HepG2 (cell line): ENCODE data around the gene PXT1. TPM values are rescaled to one million over a fixed set of nuclear protein-coding genes. Genes with fewer than 3 reads are reported as not detected.

Experiments
- ATAC-seq: fragments of 200-7000 bp; cut with Tn5 transposase; 3 replicates; pipeline ENCODE4 v1.9.1; 2020; ENCODE audit warnings: mild to moderate bottlenecking, moderate library complexity
- BruUV-seq: library from RNA; stranded (reverse); fragments of 400-500 nt; replicated peaks from 2 replicates; lab custom pipeline; 2021; lab: Mats Ljungman, UMichigan
- CTCF ChIA-PET: fragments of 300-600 bp; formaldehyde crosslinking; extraction: SDS; loops from one replicate; lab custom pipeline; 2021; ENCODE audit warnings: low total read pairs, inconsistent platforms, low intra/inter-chr PET ratio; lab: Yijun Ruan, JAX
- POLR2A ChIA-PET: fragments of 350-600 bp; sonication (Branson Sonifier 250); formaldehyde crosslinking; loops from one replicate; lab custom pipeline; 2020; ENCODE audit warnings: antibody characterized with exemption, inconsistent platforms; lab: Yijun Ruan, JAX
- DNase-seq: peaks from one replicate; pipeline ENCODE4 v3.0.0-alpha.2; 2015; ENCODE audit warnings: low spot score
- FAIRE-seq: peaks from 3 replicates; lab custom pipeline; 2011; peaks lifted over from hg19 to GRCh38; lab: Jason Lieb, UNC
- H2AFZ ChIP-seq: one replicate; pipeline ENCODE4 v1.6.1; 2011; ENCODE audit warnings: low read length, inconsistent platforms
- H3K27ac ChIP-seq: fragments of 300-600 bp; 3 replicates; pipeline ENCODE4 v1.8.0; 2011; ENCODE audit warnings: mixed run types, mild to moderate bottlenecking, mixed read lengths, low read length, inconsistent platforms; ENCODE audit not compliant: insufficient read depth; ENCODE audit errors: extremely low read length
- H3K27me3 ChIP-seq, 2 experiments: fragments of 200-600 bp in 1 of 2; 2 replicates in 1 of 2; 3 replicates in 1 of 2; pipeline versions ENCODE4 v1.6.0 to v1.8.0; 2011; ENCODE audit warnings: low read length in 2 of 2, mild to moderate bottlenecking in 2 of 2, moderate library complexity in 2 of 2, inconsistent platforms in 1 of 2; ENCODE audit not compliant: insufficient read depth in 2 of 2, control insufficient read depth in 1 of 2
- H3K36me3 ChIP-seq, 2 experiments: fragments of 200-600 bp in 1 of 2; replicated peaks in 1 of 2; 2 replicates in 1 of 2; 3 replicates in 1 of 2; pipeline versions ENCODE4 v1.5.1 to v1.8.0; 2011; ENCODE audit warnings: low read length in 2 of 2, inconsistent platforms in 1 of 2; ENCODE audit not compliant: insufficient read depth in 2 of 2, control insufficient read depth in 1 of 2
- H3K4me1 ChIP-seq: 2 replicates; pipeline ENCODE4 v1.5.1; 2012; ENCODE audit warnings: low read length, inconsistent platforms; ENCODE audit not compliant: insufficient read depth
- H3K4me2 ChIP-seq: 2 replicates; pipeline ENCODE4 v1.6.0; 2011; ENCODE audit warnings: low read depth, low read length, inconsistent platforms
- H3K4me3 ChIP-seq, 3 experiments: fragments of 200-600 bp in 1 of 3; sonication (generic), shearing (Covaris generic) in 1 of 3; replicated peaks in 1 of 3; 2 replicates each; pipeline ENCODE4 v1.5.1; 2011 to 2016; ENCODE audit warnings: low read length in 3 of 3, inconsistent platforms in 2 of 3, low read depth in 2 of 3, mild to moderate bottlenecking in 2 of 3, control low read depth in 1 of 3, mixed read lengths in 1 of 3; ENCODE audit not compliant: insufficient read depth in 1 of 3
- H3K79me2 ChIP-seq: one replicate; pipeline ENCODE4 v1.6.1; 2011; ENCODE audit warnings: low read length, inconsistent platforms; ENCODE audit not compliant: insufficient read depth
- H3K9ac ChIP-seq: 2 replicates; pipeline ENCODE4 v1.6.0; 2011; ENCODE audit warnings: mild to moderate bottlenecking, low read depth, low read length, inconsistent platforms; ENCODE audit not compliant: insufficient read depth
- H3K9me3 ChIP-seq: 2 replicates; pipeline ENCODE4 v1.5.1; 2012; ENCODE audit warnings: mild to moderate bottlenecking, low read length
- H4K20me1 ChIP-seq: 2 replicates; pipeline ENCODE4 v1.6.0; 2011; ENCODE audit warnings: inconsistent platforms, mild to moderate bottlenecking, low read length, moderate library complexity; ENCODE audit not compliant: insufficient read depth
- AKAP8 ChIP-seq: sonication (generic); formaldehyde crosslinking; IDR thresholded peaks from 2 replicates; pipeline ENCODE4 v1.5.1; 2020; ENCODE audit warnings: mild to moderate bottlenecking, missing genetic modification reagents
- BRD4 ChIP-seq: sonication (generic); formaldehyde crosslinking; IDR thresholded peaks from 2 replicates; pipeline ENCODE4 v1.4.0; 2020; ENCODE audit warnings: missing genetic modification reagents
- DNMT3B ChIP-seq: conservative IDR thresholded peaks from 2 replicates; pipeline ENCODE4 v1.6.1; 2016; ENCODE audit warnings: missing biosample characterization, control low read depth
- ETV5 ChIP-seq: IDR thresholded peaks from 2 replicates; pipeline ENCODE4 v1.6.1; 2018; ENCODE audit warnings: missing biosample characterization, missing genetic modification reagents, inconsistent platforms, borderline replicate concordance
- GATA4 ChIP-seq: sonication (generic); IDR thresholded peaks from 2 replicates; pipeline ENCODE4 v1.6.1; 2016; ENCODE audit warnings: antibody characterized with exemption, low read depth, borderline replicate concordance
- GTF2F1 ChIP-seq: fragments of 150-350 bp; IDR thresholded peaks from 2 replicates; pipeline ENCODE4 v1.6.1; 2014; ENCODE audit warnings: low read length
- PHF5A ChIP-seq: IDR thresholded peaks from one replicate; pipeline ENCODE4 v1.6.1; 2018; ENCODE audit warnings: low read depth, missing genetic modification reagents; ENCODE audit not compliant: unreplicated experiment
- RFXANK ChIP-seq: IDR thresholded peaks from 2 replicates; pipeline ENCODE4 v1.6.1; 2016
- SIX1 ChIP-seq: sonication (generic); formaldehyde crosslinking; IDR thresholded peaks from 2 replicates; pipeline ENCODE4 v1.4.0; 2020; ENCODE audit warnings: missing genetic modification reagents, borderline replicate concordance
- ZBTB7A ChIP-seq: sonication (generic); formaldehyde crosslinking; IDR thresholded peaks from 2 replicates; pipeline ENCODE4 v1.8.0; 2022; ENCODE audit warnings: mild to moderate bottlenecking, missing genetic modification reagents
- WGBS: methylation state at CpG from one replicate; pipeline ENCODE4 v1.1.6; 2017; ENCODE audit warnings: low lambda C conversion rate; 5-methylcytosine and 5-hydroxymethylcytosine counted together
- in situ Hi-C: cut with HindIII; loops from 2 replicates; pipeline ENCODE4 v1.10.0; 2017; ENCODE audit warnings: low pct_unique_long_range_greater_than_20kb; ENCODE audit not compliant: extremely low pct_ligation_motif_present
- intact Hi-C: fragments of 100-400 bp; cut with micrococcal nuclease; formaldehyde crosslinking; loops from one replicate; pipeline ENCODE4 v1.10.0; 2022; ENCODE audit not compliant: unreplicated experiment
- polyA plus RNA-seq, 8 experiments: library from polyadenylated mRNA; depleted of rRNA in 3 of 8; stranded (reverse) in 7 of 8; unstranded in 1 of 8; fragments of >200 nt; fragmentation: Illumina TruSeq in 4 of 8; extraction: Trizol in 4 of 8; gene quantifications; 2 replicates each; pipeline versions ENCODE4 v1.2.1 to v1.2.3, GENCODE V29; 2011 to 2016; ENCODE audit warnings: low read depth in 4 of 8, missing spikeins in 1 of 8, mixed read lengths in 1 of 8; ENCODE audit not compliant: insufficient read depth in 1 of 8
- total RNA-seq, 5 experiments: library from RNA; depleted of rRNA; stranded (reverse); fragments of >200 nt; fragmentation: Illumina TruSeq; extraction: Trizol; gene quantifications; 2 replicates each; pipeline ENCODE4 v1.2.3, GENCODE V29; 2016; ENCODE audit warnings: low read depth in 1 of 5
- TF ChIP-seq, protein P1 (sequence below): IDR thresholded peaks from 2 replicates; pipeline ENCODE4 v1.6.1; 2016
- TF ChIP-seq, protein P2 (sequence below), 2 experiments: fragments of 450-650 bp in 1 of 2; sonication (generic) in 1 of 2; formaldehyde crosslinking in 1 of 2; IDR thresholded peaks; 2 replicates each; pipeline versions ENCODE4 v1.6.1 to v1.8.0; 2016 to 2022; ENCODE audit warnings: antibody characterized with exemption in 1 of 2, mild to moderate bottlenecking in 1 of 2, missing genetic modification reagents in 1 of 2
- TF ChIP-seq, protein P3 (sequence below): sonication (generic); formaldehyde crosslinking; IDR thresholded peaks from 2 replicates; pipeline ENCODE4 v1.5.0; 2020; ENCODE audit warnings: mild to moderate bottlenecking, missing genetic modification reagents

The PXT1 gene
- total and polyA plus RNA-seq, 2 of the 13 experiments (the other 11 are each of a cell fraction or from before 2014, with no cell fraction given), result 0.04 TPM; not detected in 1

DNA sequence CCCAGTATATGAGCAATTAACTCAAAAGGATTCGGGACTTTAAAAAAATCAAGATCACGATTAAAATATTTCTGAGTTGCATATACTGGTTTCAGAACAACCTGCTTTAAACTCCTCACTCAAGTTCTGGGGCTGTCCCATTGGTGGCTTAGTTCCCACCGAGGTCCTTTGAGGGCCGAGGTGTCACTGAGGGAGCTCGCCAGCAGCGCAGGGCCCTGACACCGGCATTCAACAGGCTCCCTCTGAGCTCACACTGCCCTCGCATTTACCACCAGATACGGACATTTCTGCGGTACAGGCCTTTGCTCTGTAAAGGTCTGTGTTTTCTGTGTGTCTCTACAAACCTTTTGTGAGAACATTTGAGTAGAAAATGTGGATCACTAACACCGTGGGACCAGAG lies 81.6 kb downstream of the PXT1 start:
- H3K4me1 ChIP-seq, result peaks cover 24% of the 10 kb centered on the region
- ChIA-PET CTCF (interaction anchor here (1.5 to 4.7 kb wide), 4 partner anchors 20 to 334 kb away, joined by 3 to 100 read pairs (median 10); partner anchors contain the start of gene MAPK14), POLR2A (no interaction called here)
- no peak overlapping the region for H3K4me2 ChIP-seq
- no peak for FAIRE-seq
- in situ Hi-C loops (loop anchor here (5.0 kb wide), 2 partner anchors 59 to 234 kb away; no protein-coding TSS in a partner anchor), intact Hi-C loops (no loop called here)
- DNase-seq, result no peak
- ATAC-seq, result 0 out of 3 replicates have a peak, but pooled peaks have one; percentile 12
- H3K36me3 ChIP-seq, result no peaks in the 10 kb centered on the region
- H3K27ac ChIP-seq, result no peak overlapping the region
- H3K27me3 ChIP-seq, result 0 out of 5 replicates have a peak, but pooled peaks cover 0 to 2% of the 10 kb centered on the region in 2 experiments
- no peaks in the 10 kb centered on the region for H3K9me3 ChIP-seq
- H3K9ac ChIP-seq, result no peak overlapping the region
- H4K20me1 ChIP-seq, result no peaks in the 10 kb centered on the region
- H3K4me3 ChIP-seq, result no peak overlapping the region
- WGBS, result 44% methylated on average over 11 of the region's 11 CpGs
- H2AFZ ChIP-seq, result no peak overlapping the region
- BruUV-seq, result no TSS peak
- H3K79me2 ChIP-seq, result no peaks in the 10 kb centered on the region
- TF ChIP-seq, protein P1, sequence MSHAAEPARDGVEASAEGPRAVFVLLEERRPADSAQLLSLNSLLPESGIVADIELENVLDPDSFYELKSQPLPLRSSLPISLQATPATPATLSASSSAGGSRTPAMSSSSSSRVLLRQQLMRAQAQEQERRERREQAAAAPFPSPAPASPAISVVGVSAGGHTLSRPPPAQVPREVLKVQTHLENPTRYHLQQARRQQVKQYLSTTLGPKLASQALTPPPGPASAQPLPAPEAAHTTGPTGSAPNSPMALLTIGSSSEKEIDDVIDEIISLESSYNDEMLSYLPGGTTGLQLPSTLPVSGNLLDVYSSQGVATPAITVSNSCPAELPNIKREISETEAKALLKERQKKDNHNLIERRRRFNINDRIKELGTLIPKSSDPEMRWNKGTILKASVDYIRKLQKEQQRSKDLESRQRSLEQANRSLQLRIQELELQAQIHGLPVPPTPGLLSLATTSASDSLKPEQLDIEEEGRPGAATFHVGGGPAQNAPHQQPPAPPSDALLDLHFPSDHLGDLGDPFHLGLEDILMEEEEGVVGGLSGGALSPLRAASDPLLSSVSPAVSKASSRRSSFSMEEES, result no peak
- TF ChIP-seq PHF5A (CRISPR knock-in tag), result no peak
- TF ChIP-seq GATA4, result no peak
- TF ChIP-seq ZBTB7A (CRISPR knock-in tag), result no peak
- no peak for TF ChIP-seq AKAP8
- TF ChIP-seq, protein P2, sequence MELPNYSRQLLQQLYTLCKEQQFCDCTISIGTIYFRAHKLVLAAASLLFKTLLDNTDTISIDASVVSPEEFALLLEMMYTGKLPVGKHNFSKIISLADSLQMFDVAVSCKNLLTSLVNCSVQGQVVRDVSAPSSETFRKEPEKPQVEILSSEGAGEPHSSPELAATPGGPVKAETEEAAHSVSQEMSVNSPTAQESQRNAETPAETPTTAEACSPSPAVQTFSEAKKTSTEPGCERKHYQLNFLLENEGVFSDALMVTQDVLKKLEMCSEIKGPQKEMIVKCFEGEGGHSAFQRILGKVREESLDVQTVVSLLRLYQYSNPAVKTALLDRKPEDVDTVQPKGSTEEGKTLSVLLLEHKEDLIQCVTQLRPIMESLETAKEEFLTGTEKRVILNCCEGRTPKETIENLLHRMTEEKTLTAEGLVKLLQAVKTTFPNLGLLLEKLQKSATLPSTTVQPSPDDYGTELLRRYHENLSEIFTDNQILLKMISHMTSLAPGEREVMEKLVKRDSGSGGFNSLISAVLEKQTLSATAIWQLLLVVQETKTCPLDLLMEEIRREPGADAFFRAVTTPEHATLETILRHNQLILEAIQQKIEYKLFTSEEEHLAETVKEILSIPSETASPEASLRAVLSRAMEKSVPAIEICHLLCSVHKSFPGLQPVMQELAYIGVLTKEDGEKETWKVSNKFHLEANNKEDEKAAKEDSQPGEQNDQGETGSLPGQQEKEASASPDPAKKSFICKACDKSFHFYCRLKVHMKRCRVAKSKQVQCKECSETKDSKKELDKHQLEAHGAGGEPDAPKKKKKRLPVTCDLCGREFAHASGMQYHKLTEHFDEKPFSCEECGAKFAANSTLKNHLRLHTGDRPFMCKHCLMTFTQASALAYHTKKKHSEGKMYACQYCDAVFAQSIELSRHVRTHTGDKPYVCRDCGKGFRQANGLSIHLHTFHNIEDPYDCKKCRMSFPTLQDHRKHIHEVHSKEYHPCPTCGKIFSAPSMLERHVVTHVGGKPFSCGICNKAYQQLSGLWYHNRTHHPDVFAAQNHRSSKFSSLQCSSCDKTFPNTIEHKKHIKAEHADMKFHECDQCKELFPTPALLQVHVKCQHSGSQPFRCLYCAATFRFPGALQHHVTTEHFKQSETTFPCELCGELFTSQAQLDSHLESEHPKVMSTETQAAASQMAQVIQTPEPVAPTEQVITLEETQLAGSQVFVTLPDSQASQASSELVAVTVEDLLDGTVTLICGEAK (IDR thresholded peaks at IDR 0.05), result no peak
- TF ChIP-seq, protein P2 (CRISPR knock-in tag; IDR thresholded peaks at IDR 0.05), result no peak
- TF ChIP-seq ETV5 (CRISPR knock-in tag), result no peak
- TF ChIP-seq, protein P3, sequence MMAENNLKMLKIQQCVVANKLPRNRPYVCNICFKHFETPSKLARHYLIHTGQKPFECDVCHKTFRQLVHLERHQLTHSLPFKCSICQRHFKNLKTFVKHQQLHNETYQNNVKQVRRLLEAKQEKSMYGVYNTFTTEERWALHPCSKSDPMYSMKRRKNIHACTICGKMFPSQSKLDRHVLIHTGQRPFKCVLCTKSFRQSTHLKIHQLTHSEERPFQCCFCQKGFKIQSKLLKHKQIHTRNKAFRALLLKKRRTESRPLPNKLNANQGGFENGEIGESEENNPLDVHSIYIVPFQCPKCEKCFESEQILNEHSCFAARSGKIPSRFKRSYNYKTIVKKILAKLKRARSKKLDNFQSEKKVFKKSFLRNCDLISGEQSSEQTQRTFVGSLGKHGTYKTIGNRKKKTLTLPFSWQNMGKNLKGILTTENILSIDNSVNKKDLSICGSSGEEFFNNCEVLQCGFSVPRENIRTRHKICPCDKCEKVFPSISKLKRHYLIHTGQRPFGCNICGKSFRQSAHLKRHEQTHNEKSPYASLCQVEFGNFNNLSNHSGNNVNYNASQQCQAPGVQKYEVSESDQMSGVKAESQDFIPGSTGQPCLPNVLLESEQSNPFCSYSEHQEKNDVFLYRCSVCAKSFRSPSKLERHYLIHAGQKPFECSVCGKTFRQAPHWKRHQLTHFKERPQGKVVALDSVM (CRISPR knock-in tag), result no peak
- no peak for TF ChIP-seq GTF2F1
- TF ChIP-seq SIX1 (CRISPR knock-in tag), result no peak
- no peak for TF ChIP-seq BRD4 (CRISPR knock-in tag)
- TF ChIP-seq RFXANK (CRISPR knock-in tag), result no peak
- TF ChIP-seq DNMT3B (CRISPR knock-in tag), result no peak
